Measurements from ENCODE around the gene SMIM8.

- TF ChIP-seq CTCF (conservative IDR thresholded peaks at IDR 0.05 in 1 of 2, IDR thresholded peaks at IDR 0.05 in 1 of 2; ENCODE audit: low read depth in 1 of 2, low read length in 2 of 2) (no peak), EZH2 (IDR thresholded peaks at IDR 0.05; ENCODE audit: low read length, missing control alignments) (no peak)
Observed at GRCh38 chr6:87350516-87350915, 28.1 kb downstream of the SMIM8 start.
